ENCODE measurements around the gene SUSD1.

DNA sequence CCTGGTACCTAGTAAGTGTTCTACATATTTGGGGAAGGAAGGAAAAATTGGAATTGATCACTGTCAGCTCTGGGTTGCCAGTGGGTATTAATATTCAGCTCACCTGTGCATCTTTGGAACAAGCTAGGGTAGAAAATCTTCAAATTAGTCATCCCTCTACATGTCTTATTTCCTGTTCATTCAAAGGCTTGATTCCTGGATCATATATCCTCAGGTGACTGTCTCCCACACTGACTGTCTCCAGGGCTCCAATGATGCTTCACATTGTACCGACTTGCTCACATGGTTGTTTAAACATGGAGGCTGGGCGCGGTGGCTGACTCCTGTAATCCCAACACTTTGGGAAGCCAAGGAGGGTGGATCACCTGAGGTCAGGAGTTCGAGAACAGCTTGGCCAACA lies 11.6 kb upstream of the SUSD1 start:
- TF ChIP-seq, protein P1, sequence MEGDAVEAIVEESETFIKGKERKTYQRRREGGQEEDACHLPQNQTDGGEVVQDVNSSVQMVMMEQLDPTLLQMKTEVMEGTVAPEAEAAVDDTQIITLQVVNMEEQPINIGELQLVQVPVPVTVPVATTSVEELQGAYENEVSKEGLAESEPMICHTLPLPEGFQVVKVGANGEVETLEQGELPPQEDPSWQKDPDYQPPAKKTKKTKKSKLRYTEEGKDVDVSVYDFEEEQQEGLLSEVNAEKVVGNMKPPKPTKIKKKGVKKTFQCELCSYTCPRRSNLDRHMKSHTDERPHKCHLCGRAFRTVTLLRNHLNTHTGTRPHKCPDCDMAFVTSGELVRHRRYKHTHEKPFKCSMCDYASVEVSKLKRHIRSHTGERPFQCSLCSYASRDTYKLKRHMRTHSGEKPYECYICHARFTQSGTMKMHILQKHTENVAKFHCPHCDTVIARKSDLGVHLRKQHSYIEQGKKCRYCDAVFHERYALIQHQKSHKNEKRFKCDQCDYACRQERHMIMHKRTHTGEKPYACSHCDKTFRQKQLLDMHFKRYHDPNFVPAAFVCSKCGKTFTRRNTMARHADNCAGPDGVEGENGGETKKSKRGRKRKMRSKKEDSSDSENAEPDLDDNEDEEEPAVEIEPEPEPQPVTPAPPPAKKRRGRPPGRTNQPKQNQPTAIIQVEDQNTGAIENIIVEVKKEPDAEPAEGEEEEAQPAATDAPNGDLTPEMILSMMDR (conservative IDR thresholded peaks at IDR 0.05; ENCODE audit: low read length), result no peak
- no peak for TF ChIP-seq EZH2phosphoT487 (IDR thresholded peaks at IDR 0.05; ENCODE audit: borderline replicate concordance, low read depth, low read length)
